Thyroid gland (tissue), 4 donors: Measurements from ENCODE around the gene LIN37.

ENCODE experiments used
- POLR2A ChIP-seq, 2 donors: fragments of 450-650 bp; IDR thresholded peaks; one replicate each; pipeline ENCODE4 v1.6.1; 2017; ENCODE audit warnings: antibody characterized with exemption in 2 of 2, mild to moderate bottlenecking in 2 of 2, moderate library complexity in 1 of 2
- TF ChIP-seq, protein P1 (sequence below), 6 experiments: fragments of 200-600 bp in 3 of 6; fragments of 450-650 bp in 3 of 6; sonication (generic) in 3 of 6; IDR thresholded peaks; one replicate each; pipeline ENCODE4 v1.5.1; 2016 to 2019; ENCODE audit warnings: antibody characterized with exemption in 6 of 6, mild to moderate bottlenecking in 2 of 6, inconsistent platforms in 1 of 6, moderate library complexity in 1 of 6

DNA sequence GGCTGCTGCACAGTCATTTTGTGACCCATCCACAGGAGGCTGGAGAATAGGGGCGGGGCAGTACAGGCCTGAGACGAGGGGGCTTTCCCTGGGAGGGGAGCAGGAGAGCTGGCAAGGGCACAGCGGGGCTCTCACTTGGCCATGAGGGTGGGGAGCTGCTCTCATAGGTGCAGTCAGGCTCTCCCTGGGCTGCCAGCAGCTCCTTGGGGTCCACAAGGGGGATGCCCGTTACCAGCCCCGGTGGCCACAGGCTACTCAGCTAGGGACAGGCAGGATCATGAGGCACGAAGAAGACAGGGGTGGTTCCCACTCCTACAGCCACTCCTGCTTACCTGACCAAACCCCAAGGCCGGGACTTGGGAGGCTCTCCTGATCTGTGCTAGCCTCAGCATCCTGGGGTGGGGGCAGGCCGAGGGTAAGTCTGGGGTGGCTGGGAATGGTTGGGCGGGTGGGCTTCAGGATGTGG lies 43.5 kb downstream of the LIN37 start:
- TF ChIP-seq, protein P1, sequence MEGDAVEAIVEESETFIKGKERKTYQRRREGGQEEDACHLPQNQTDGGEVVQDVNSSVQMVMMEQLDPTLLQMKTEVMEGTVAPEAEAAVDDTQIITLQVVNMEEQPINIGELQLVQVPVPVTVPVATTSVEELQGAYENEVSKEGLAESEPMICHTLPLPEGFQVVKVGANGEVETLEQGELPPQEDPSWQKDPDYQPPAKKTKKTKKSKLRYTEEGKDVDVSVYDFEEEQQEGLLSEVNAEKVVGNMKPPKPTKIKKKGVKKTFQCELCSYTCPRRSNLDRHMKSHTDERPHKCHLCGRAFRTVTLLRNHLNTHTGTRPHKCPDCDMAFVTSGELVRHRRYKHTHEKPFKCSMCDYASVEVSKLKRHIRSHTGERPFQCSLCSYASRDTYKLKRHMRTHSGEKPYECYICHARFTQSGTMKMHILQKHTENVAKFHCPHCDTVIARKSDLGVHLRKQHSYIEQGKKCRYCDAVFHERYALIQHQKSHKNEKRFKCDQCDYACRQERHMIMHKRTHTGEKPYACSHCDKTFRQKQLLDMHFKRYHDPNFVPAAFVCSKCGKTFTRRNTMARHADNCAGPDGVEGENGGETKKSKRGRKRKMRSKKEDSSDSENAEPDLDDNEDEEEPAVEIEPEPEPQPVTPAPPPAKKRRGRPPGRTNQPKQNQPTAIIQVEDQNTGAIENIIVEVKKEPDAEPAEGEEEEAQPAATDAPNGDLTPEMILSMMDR (IDR thresholded peaks at IDR 0.05), result no peak
- no peak for TF ChIP-seq POLR2A (IDR thresholded peaks at IDR 0.05)
